ENCODE data around the gene BTK.
"Not testable (repeated sequence)": the region's sequence is repeated elsewhere in the genome, so short reads cannot be mapped to it uniquely, and the experiment has no call there.

Gene BTK

GRCh38 chrX:101337776-101338271 is 48.2 kb downstream of the BTK start:
- no peak for DNase-seq (ENCODE audit: low read depth)

GRCh38 chrX:101334310-101334709 is 51.7 kb downstream of the BTK start:
- DNase-seq (ENCODE audit: low read depth): not testable (repeated sequence)

- not testable (repeated sequence) for DNase-seq (ENCODE audit: low read depth)
Measured at GRCh38 chrX:101326600-101326999, 59.4 kb downstream of the BTK start.

- no peak for DNase-seq (ENCODE audit: low read depth)
Measured at GRCh38 chrX:101303790-101304189, 82.2 kb downstream of the BTK start.
